Hair follicular keratinocyte (primary cell): ENCODE data around the gene GPAT3. TPM values are rescaled to one million over a fixed set of nuclear protein-coding genes. Genes with fewer than 3 reads are reported as not detected.

Experiments
- total RNA-seq: library from RNA; depleted of rRNA; stranded (reverse); fragments of >200 nt; gene quantifications from 2 replicates; pipeline ENCODE4 v1.2.3, GENCODE V29; 2015

The GPAT3 gene
- total RNA-seq, result 1.4 and 4.7 TPM in 2 replicates

DNA sequence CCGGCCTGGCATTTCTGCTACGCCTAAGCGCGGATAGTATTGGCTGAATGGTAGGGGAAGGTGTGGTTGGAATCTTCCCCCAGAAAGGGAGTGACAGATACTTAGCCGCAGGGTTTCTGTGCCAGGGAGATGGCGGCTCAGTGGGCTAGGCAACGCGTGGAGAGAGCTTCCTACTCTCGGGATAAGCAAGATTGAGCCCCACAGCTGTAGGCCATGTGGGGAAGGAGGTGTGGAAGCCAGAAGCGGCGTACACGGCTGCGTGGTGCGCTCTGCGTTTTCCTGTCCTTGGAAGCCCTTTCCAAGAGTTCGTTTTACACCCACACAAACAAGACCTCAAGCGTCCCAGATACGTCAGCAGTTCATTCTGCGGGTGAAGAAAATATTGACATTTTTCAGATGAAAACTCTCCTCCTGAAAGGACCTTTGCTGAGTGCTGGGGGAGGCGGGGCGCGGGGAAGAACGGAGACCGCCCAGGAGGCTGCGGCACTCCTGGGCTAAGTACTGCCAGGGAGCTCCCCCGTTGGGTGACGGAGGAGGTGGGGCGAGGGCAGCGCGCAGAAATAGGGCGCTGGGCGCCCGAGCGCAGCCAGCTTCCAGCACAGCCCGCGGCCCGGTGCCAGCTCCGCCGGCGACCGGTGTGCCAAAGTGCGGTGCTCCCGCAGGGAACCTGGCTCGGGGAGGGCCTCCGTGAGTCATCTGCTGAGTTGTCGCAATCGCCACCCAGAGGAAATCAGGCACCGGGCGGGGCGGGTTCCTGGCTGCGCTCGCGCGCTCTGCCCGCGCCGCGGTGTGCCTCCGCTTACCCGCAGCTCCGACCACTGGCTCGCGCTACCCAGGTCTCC lies at the start of gene GPAT3:
TSS of gene GPAT3 (plus strand) at position 589 of the 842 bp plus-strand sequence. CDS start 515 bp downstream, outside the sequence.

Other genes starting within 250 kb of the GPAT3 start
- gene HPSE, start 201.3 kb upstream of the GPAT3 start, total RNA-seq, result 7.6 and 11.1 TPM in 2 replicates
- gene HELQ, start 80.3 kb upstream of the GPAT3 start, total RNA-seq, result 5.5 and 8.2 TPM in 2 replicates
- gene MRPS18C, start 80.0 kb upstream of the GPAT3 start, total RNA-seq, result 20.5 and 27.1 TPM in 2 replicates
- 6.4 and 8.4 TPM in 2 replicates for gene ABRAXAS1, start 51.0 kb upstream of the GPAT3 start, total RNA-seq